ENCODE measurements around the gene CFAP65.

CFAP65 gene

DNA sequence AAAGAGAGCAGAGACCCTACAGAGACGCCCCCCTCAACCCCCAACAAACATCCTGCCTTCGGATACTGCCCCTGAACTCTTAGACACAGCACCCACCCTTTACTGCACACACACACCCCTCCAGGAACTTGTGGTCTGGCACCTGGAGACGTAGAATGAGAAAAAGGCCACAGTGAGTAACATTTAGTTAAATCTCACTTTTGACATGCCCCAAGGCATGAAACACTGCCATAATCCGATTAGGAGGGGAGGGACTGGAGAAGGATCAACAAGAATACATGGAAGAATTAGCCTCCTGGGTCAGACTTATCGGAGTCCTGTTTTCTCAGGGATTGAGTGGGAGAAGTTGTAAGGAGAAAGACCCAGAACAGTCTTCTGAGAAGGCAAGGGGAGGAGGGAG lies 77.7 kb downstream of the CFAP65 start:
- DNase-seq (ENCODE audit: low read depth in 3 of 3), result no peak

DNA sequence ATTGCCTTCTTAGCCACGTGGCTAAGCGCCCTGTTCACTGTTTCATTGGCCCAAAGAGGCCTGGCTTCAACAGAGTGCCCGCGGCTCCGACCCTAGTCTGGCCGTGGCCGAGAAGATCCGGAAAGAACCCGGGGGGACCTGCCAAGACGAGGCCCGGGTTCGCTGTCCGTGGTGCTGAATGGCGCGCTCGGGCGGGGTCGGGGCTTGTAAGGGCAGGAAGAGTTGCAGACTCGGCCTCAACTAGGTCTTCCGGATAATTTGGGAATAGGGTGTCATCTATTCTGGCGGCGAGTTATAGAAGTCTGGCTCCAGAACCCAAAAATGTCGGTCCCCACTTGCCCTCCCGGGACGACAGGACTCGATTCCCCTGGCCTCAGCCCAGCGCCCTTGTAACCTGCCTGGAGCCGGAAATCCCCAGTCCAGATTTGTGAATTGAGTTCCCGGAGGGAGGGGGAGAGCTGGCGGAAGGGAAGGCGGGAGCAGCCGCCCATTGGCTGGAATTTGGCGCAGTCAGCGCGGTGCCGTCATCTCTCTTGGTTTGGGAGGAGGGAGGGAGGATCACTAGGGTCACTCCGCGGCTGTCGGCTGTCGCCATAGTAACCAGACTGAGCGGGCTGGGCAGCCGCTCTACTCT lies 78.3 kb downstream of the CFAP65 start:
- peak in 2 of 3 donors; percentile 21 to 27 for DNase-seq (ENCODE audit: low read depth in 3 of 3)

DNA sequence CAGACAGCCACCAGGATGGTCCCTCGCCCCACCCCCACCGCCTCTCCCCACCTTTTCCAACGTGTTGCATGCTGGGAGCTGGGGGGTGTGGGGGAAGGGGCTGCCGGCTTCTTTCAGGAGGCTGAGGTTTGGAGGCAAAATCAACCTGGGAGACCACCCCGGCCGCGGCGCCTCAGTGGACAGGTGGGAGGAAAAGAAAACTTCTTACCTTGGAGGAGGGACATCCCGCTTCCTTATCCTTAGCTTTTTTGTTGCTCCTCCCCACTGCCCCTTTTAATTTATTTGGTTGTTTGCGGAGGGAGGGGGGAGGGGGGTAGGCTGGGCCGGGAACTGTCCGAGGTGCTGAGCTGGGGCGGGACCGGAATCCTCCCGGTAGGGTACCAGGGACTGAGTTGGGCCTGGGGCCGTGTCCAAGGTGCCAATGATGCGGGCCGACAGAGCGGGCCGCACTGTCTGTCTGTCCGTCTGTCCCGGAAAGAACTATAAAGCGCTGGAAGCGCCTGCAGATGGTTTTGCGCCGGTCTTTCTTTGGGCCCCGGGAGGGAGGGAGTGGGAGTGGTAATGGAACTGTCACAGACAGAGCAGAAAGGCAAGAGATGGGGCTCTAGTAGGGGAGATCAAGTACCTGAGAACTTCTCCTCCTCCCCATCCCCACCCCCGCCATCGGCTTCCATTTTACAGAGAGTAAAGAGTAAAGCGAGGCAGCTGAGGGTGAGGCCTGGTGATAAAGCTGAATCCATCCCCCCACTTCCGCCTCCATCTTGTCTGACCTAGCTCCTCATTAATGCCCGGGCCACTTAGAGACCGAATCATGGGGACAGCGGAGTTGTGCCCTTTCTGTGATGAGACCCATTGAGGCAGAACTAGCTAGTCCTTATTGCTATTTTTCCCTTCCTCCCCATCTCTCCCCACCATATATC lies 79.4 kb downstream of the CFAP65 start:
- no peak for DNase-seq (ENCODE audit: low read depth in 3 of 3)

DNA sequence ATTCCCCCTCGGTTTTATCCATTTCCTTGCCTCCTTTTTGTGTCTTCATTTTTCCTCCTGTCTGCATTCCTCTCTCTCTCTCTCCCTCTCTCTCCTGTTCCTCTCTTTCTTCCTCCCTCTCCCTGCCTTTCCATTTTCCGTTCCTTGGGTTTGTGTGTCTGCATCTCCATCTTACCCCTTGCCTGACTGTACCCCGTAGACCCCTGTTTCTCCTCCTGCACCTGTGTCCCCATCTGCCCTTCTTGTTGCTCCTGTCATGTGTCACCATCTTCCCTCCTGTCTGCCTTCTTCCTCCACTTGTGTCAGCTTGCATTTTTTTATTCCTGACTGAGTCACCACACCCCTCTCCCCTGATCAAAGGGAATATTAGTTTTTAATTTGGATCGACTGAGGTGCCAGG lies 80.1 kb downstream of the CFAP65 start:
- DNase-seq (ENCODE audit: low read depth in 3 of 3), result no peak

DNA sequence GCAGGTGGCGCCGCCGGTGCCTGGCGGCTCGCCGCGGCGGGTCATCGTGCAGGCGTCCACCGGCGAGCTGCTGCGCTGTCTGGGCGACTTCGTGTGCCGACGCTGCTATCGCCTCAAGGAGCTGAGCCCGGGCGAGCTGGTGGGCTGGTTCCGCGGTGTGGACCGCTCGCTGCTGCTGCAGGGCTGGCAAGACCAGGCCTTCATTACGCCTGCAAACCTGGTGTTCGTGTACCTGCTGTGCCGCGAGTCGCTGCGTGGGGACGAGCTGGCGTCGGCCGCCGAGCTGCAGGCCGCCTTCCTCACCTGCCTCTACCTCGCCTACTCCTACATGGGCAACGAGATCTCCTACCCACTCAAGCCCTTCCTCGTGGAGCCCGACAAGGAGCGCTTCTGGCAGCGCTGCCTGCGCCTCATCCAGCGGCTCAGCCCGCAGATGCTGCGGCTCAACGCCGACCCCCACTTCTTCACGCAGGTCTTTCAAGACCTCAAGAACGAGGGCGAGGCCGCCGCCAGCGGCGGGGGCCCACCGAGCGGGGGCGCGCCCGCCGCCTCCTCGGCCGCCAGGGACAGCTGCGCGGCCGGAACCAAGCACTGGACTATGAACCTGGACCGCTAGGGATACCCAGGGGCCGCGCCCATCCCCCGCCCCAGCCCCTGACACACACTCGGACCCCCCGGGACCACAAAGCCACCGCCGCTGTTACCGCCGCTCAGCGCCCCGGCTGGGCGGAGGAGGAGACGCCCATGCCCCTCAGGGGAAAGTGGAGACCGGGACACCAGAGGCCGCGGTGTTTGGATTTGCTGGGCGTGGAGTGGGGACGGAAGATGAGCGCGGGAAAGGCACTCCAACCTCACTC lies 80.8 kb downstream of the CFAP65 start:
- no peak for DNase-seq (ENCODE audit: low read depth in 3 of 3)

DNA sequence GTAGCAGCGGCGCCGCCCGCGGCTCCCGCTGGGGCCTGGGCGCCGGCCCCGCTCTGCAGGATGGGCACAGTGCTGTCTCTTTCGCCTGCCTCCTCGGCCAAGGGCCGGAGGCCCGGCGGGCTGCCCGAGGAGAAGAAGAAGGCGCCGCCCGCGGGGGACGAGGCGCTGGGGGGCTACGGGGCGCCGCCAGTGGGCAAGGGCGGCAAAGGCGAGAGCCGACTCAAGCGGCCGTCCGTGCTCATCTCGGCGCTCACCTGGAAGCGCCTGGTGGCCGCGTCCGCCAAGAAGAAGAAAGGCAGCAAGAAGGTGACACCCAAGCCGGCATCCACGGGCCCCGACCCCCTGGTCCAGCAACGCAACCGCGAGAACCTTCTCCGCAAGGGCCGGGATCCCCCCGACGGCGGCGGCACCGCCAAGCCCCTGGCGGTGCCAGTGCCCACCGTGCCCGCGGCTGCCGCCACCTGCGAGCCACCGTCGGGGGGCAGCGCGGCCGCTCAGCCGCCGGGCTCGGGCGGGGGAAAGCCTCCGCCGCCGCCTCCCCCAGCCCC lies 81.5 kb downstream of the CFAP65 start:
- DNase-seq (ENCODE audit: low read depth in 3 of 3), result no peak

DNA sequence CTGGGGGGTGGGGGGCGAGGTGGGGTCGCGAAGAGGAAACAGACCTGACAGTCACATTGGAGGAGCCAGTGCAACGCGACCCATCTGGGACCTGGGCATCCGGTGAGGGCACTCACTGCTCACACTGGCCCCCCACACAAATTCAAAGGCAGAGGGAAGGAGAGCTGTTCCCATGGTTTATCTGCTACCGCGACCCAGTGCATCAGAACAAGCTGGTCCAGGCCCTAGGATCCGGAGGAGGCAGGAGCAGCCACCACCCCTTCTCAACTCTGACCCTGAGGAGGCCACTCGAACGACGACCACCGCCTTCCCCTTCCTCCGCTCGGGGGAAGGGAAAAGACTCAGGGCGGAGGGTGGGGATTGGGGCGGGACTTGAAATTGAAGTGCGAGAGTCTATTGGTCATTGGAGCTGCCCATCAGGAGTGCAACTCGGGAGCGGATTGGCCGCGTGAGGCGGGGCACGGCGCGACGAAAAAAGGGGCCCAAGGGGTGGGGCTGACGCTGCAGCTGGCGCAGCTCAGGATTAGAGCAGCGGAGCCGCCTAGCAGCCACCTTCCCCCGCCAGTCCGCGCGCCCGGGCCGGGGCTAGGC lies 82.1 kb downstream of the CFAP65 start, which contains the start of gene CDK5R2:
Gene CDK5R2 (plus strand): TSS at position 526 of the 591 bp plus-strand sequence. CDS start 155 bp downstream, outside the sequence.
- DNase-seq (ENCODE audit: low read depth in 3 of 3), result peak; percentile 59 to 75 (median 70)

DNA sequence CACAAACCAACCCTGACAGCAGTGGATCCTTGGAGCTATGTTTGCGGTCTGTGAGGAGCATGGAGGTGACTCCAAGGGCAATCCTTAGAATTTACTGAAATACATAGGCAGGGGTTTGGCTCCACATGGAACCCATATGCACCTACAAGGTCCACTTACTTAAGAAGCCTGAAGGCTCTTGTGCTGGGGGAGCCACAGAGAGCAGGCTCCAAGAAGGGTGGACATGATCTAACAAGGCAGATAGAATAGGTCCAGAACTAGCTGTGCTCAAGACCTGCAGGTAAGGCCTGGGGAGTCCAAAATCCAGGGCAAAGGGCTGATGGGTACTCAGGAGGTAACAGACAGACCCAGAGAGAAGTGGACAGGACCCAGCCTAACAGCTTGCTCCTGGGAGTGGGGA lies 83.0 kb downstream of the CFAP65 start:
- no peak for DNase-seq (ENCODE audit: low read depth in 3 of 3)

DNA sequence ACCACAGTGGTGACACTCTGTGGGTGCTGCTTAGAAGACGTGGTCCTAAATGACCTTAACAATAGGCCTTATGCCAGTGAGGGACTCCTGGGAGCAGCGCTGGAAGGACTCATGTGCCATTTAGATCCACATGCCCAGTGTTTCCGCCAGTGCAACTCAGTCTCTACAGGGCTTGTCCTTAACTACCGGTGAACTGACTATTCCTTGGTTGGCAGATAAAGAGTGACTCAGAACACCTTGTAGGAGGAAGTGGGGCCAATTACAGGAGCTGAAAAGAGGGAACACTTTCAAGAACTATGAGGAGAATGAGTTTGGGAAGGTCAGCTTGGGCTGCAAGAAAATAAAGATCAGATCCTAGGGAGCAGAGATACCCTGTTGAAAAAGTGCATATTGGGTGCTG lies 83.6 kb downstream of the CFAP65 start:
- no peak for DNase-seq (ENCODE audit: low read depth in 3 of 3)

DNA sequence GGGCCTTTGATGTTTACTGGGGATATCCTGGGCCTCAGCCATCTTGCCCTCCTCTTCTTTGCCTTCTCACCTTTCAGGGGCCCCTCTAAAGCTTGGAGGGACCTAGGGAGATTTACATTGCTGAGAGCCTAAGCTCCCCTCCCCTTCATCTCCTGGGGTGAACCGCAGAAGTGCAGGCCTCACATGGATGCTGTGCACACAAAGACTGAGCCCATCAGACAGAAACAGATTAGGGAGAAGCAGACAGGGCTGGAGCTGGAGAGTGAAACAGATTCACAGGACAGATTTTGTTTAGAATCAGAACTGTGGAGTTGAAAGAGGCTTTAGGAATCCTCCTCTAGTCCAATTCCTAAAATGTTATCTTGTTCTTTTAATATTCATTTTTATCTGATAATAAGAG lies 85.3 kb downstream of the CFAP65 start:
- DNase-seq (ENCODE audit: low read depth in 3 of 3), result no peak

DNA sequence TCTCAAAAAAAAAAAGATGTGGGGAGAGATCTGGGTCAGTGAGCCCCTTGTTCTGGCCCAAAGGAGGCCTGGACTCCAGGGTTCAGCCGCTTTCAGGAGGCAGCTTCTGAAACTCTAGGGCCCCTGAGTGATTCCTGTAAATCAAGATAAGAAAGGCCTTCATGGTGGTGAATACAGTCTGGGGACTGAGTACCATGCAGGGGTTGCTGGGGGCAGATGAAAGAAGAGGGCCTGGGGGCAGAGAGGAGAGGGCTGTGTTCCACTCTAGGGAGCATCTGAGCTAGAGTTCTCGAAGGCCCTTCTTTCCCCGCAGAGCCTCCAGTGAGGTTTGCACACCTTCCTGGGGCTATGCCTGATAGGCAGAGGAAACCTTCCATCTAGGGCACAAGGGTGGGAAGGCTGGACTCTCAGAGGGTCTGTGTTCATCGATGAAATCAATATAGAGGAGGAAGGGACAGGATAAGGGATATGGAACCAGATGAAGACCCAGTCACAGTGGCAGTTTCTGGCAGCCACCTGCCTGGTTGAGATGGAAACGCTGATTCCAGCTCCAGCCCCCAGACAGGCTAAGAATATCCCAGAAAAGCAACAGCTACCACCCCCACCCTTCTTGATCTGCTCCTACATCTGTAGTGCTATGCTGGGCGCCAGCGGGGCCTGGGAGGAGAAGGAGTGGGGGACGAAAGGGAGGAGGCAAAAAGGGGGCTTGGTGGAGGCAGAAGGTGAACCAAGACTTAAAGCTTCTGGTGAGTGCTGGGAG lies 86.6 kb downstream of the CFAP65 start:
- DNase-seq (ENCODE audit: low read depth in 3 of 3), result no peak

DNA sequence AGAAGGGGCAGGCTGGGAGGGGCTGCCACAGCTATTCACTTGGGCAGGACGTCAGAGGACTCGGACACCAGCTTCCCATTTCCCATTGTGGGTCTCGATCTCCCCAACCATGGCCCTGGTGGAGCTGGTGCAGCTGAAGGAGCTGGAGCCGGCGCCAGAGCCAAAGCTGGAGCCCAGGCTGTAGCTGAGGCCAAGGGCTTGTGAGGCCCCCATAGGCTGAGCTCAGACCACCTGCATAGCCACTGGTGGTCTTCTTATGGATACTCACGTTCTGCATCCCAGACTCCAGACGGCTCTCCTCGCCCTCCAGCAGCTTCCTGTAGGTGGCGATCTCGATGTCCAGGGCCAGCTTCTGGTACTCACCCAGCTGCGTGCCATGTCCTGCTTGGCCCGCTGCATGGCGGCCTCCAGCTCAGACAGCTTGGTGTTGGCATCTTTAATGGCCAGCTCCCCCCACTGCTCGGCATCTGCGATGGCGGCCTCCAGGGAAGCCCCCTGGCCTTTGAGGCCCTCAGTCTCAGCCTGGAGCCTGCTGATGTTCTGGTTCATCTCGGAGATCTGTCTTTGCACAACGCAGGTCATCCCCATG lies 87.9 kb downstream of the CFAP65 start:
- DNase-seq (ENCODE audit: low read depth in 3 of 3), result no peak

Data from stimulated activated CD4-positive, alpha-beta T cell treated with anti-CD3 and anti-CD28 coated beads, TNF-alpha, amount 100 ng/mL, for 48 hours (primary cell).